Endothelial cell (in vitro differentiated cells): ENCODE data around the gene SPTB. TPM values are rescaled to one million over a fixed set of nuclear protein-coding genes. Genes with fewer than 3 reads are reported as not detected.

Experiments
- DNase-seq: peaks from one replicate; pipeline ENCODE4 v3.0.0; 2021; ENCODE audit warnings: low spot score
- H3K27ac Mint-ChIP-seq: one replicate; pipeline ENCODE4 v1.8.0; 2021; ENCODE audit warnings: mixed read lengths, inconsistent platforms; ENCODE audit not compliant: unreplicated experiment
- H3K27me3 Mint-ChIP-seq: one replicate; pipeline ENCODE4 v1.8.0; 2021; ENCODE audit warnings: mild to moderate bottlenecking, moderate library complexity, mixed read lengths, inconsistent platforms; ENCODE audit not compliant: unreplicated experiment
- H3K36me3 Mint-ChIP-seq: one replicate; pipeline ENCODE4 v1.8.0; 2021; ENCODE audit warnings: mild to moderate bottlenecking, low read depth, mixed read lengths, inconsistent platforms; ENCODE audit not compliant: unreplicated experiment
- H3K4me1 Mint-ChIP-seq: one replicate; pipeline ENCODE4 v1.8.0; 2021; ENCODE audit warnings: mild to moderate bottlenecking, mixed read lengths, inconsistent platforms; ENCODE audit not compliant: unreplicated experiment
- H3K4me3 Mint-ChIP-seq: one replicate; pipeline ENCODE4 v1.8.0; 2021; ENCODE audit warnings: mild to moderate bottlenecking, mixed read lengths, inconsistent platforms; ENCODE audit not compliant: unreplicated experiment
- H3K9me3 Mint-ChIP-seq: one replicate; pipeline ENCODE4 v1.8.0; 2021; ENCODE audit warnings: mixed read lengths, inconsistent platforms; ENCODE audit not compliant: unreplicated experiment
- total RNA-seq: library from RNA; stranded (reverse); fragmentation: NEBNext Ultra II Directional; extraction: Animal tissue kit (Norgen Biotek cat#: 25700); gene quantifications from one replicate; pipeline ENCODE4 v1.2.1, GENCODE V29; 2021; ENCODE audit not compliant: unreplicated experiment
- TF ChIP-seq, protein P1 (sequence below): fragments of 200-600 bp; sonication (generic); IDR thresholded peaks from one replicate; pipeline ENCODE4 v1.5.0; 2021; ENCODE audit warnings: antibody characterized with exemption; ENCODE audit not compliant: unreplicated experiment

The SPTB gene
- total RNA-seq, 1 donor from 2014 or later, result 0.08 TPM

DNA sequence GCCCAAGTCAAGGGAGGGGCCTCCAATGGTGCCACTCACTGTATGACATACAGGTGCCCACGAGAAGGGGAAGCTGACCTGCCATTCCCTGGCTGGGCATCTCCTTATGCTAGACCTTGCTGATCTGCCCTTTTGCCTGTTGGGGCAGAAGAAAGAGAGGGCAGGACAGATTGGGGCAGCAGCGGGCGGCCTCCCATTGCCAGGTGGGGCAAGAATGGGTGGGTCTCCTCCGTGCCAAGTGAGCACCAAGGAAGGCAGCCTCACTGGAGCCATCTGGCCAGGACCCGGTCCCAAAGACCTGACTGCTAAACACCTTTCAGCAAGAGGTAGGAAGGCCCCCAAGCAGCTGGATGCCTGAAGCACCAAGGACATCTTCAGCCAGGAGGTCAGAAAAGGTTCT, 125.0 kb downstream of the SPTB start:
- no peak overlapping the region for H3K27ac Mint-ChIP-seq
- no peaks in the 10 kb centered on the region for H3K36me3 Mint-ChIP-seq
- no peaks in the 10 kb centered on the region for H3K9me3 Mint-ChIP-seq
- peaks cover 3% of the 10 kb centered on the region for H3K27me3 Mint-ChIP-seq
- no peak for DNase-seq
- H3K4me3 Mint-ChIP-seq, result no peak overlapping the region
- TF ChIP-seq, protein P1, sequence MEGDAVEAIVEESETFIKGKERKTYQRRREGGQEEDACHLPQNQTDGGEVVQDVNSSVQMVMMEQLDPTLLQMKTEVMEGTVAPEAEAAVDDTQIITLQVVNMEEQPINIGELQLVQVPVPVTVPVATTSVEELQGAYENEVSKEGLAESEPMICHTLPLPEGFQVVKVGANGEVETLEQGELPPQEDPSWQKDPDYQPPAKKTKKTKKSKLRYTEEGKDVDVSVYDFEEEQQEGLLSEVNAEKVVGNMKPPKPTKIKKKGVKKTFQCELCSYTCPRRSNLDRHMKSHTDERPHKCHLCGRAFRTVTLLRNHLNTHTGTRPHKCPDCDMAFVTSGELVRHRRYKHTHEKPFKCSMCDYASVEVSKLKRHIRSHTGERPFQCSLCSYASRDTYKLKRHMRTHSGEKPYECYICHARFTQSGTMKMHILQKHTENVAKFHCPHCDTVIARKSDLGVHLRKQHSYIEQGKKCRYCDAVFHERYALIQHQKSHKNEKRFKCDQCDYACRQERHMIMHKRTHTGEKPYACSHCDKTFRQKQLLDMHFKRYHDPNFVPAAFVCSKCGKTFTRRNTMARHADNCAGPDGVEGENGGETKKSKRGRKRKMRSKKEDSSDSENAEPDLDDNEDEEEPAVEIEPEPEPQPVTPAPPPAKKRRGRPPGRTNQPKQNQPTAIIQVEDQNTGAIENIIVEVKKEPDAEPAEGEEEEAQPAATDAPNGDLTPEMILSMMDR, result no peak
- H3K4me1 Mint-ChIP-seq, result no peaks in the 10 kb centered on the region

DNA sequence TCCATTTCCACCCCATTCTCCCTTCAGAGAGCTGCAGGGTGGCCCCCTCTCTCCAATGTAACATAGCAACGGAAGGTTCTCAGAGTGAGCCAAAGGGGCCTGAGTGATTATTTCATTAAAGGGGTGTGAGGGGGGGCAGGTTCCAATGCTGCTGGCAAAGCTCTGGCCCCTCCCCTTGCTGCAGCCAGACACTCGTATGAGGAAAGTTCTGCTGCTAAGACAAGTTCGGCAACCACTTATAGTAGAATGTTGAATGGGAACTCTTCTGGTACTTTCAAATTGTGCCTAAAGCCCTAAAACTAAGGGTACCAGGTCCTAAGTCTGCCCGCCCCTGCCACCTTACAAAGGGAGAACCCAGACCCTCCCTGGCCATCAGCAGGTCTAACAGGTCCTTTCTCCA, 125.7 kb downstream of the SPTB start:
- Mint-ChIP-seq H3K27ac (no peak overlapping the region), H3K36me3 (no peaks in the 10 kb centered on the region), H3K9me3 (no peaks in the 10 kb centered on the region), H3K4me1 (no peaks in the 10 kb centered on the region), H3K4me3 (no peak overlapping the region), H3K27me3 (peaks cover 3% of the 10 kb centered on the region)
- no peak for DNase-seq
- TF ChIP-seq, protein P1, result no peak

DNA sequence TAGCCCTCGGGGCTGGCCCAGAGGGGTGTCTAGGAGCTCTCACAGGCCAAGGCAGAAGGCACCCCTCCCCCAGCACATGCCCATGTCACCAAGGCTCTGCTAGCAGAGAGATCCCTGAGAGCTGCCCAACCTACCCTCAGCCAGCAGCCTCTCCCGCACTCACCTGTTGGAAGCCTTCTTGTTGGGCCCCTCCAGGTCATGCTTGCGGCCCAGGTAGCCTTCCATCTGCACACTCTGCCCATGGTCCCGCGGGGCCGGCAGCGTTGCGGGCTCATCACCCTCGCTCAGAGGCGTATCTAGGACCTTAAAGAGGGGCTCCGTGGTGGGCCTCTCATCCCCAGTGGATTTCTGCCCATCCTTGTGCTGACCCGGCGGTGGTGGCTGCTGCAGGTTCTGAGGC, 126.3 kb downstream of the SPTB start:
- no peak for DNase-seq
- H3K4me1 Mint-ChIP-seq, result no peaks in the 10 kb centered on the region
- peaks cover 3% of the 10 kb centered on the region for H3K27me3 Mint-ChIP-seq
- H3K9me3 Mint-ChIP-seq, result no peaks in the 10 kb centered on the region
- H3K27ac Mint-ChIP-seq, result no peak overlapping the region
- no peaks in the 10 kb centered on the region for H3K36me3 Mint-ChIP-seq
- TF ChIP-seq, protein P1, result no peak
- H3K4me3 Mint-ChIP-seq, result no peak overlapping the region

DNA sequence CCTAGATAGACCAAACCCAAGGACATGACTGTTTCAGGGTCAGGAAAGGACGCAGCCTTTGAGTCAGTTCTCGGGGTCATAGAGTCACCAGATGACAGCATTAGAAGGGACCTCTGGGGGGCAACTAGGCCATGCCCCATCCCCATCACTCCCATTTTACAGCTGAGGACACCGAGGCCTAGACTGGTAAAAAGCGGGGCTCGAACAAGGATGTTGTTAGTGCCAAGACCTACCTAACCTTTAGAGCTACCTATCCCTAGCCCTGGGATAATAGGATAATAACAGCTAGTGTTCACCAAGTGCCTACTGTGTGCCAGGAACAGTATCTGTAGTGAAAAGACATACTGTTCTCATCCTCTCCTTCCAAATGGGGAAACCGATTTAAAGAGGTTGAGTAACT, 126.8 kb downstream of the SPTB start:
- H3K27me3 Mint-ChIP-seq, result peaks cover 3% of the 10 kb centered on the region
- no peak overlapping the region for H3K27ac Mint-ChIP-seq
- TF ChIP-seq, protein P1, result no peak
- no peaks in the 10 kb centered on the region for H3K9me3 Mint-ChIP-seq
- H3K4me3 Mint-ChIP-seq, result no peak overlapping the region
- no peaks in the 10 kb centered on the region for H3K4me1 Mint-ChIP-seq
- no peak for DNase-seq
- H3K36me3 Mint-ChIP-seq, result no peaks in the 10 kb centered on the region

DNA sequence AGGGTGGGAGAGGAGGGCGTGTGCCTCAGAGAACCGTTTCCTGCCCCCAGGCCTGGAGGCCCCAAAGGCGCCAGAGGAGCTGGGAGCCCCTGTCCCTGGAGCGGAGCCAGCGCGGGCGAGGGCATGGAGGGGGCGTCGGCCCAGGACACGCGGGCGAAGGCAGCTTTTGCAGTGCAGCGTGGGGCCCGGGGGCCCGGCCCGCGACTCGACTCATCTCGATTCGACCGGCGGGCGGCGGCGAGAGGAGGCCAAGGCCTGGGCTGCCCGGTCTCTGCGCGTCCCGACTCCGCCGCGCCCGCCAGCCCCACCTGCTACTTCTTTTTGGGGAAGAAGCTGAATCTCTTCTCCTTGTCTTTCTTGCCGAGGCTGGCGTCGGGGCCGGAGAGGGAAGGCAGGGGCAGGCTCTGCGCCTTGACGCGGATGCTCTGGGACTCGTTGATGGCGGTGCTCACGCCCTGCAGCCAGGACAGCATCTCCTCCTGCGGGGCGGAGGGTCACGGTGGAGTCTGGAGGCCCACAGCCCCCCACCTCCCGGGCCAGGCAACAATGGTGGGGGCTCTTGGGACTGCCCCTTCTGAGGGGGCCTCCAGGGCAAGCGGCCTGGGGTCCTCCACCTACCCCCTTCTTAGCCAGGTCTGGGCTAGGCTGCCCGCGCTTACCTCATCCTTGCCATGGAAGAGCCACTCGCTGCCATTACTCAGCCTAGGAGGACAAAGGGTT, 130.6 kb downstream of the SPTB start:
- Mint-ChIP-seq H3K4me1 (peaks cover 10% of the 10 kb centered on the region), H3K27ac (no peak overlapping the region), H3K4me3 (no peak overlapping the region), H3K9me3 (no peaks in the 10 kb centered on the region), H3K27me3 (peaks cover 7% of the 10 kb centered on the region), H3K36me3 (peaks cover 7% of the 10 kb centered on the region)
- no peak for DNase-seq
- TF ChIP-seq, protein P1, result no peak
